Peyer's patch (tissue), 4 donors: Measurements from ENCODE around the gene HNRNPU.

Source experiments
- POLR2A ChIP-seq, 2 donors: fragments of 450-650 bp; IDR thresholded peaks; one replicate each; pipeline ENCODE4 v1.5.1; 2017; ENCODE audit warnings: antibody characterized with exemption in 2 of 2, mild to moderate bottlenecking in 2 of 2, moderate library complexity in 2 of 2
- TF ChIP-seq, protein P1 (sequence below), 6 experiments: fragments of 450-650 bp in 4 of 6; fragments of 200-600 bp in 2 of 6; sonication (generic) in 1 of 6; IDR thresholded peaks; one replicate each; pipeline ENCODE4 v1.5.1; 2017 to 2019; ENCODE audit warnings: antibody characterized with exemption in 6 of 6, mild to moderate bottlenecking in 3 of 6, moderate library complexity in 1 of 6

DNA sequence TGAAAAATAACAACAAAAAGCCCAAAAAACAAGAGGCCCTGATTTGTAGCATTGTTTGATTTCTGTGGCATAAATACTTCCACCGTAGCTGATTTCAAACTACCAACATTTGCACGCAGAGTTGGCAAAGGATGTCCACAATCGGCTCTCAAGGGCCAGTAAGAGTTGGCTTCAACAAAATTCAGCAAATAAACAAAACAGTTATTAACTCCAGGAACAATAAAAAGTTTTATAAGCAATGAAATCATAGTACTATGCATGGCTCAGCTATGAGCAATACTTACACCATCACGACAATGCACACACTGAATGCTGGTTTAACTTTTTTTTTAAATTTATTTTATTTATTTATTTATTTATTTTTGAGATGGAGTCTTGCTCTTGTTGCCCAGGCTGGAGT is 37.6 kb downstream of the HNRNPU start:
- TF ChIP-seq POLR2A (IDR thresholded peaks at IDR 0.05) = no peak
- TF ChIP-seq, protein P1, sequence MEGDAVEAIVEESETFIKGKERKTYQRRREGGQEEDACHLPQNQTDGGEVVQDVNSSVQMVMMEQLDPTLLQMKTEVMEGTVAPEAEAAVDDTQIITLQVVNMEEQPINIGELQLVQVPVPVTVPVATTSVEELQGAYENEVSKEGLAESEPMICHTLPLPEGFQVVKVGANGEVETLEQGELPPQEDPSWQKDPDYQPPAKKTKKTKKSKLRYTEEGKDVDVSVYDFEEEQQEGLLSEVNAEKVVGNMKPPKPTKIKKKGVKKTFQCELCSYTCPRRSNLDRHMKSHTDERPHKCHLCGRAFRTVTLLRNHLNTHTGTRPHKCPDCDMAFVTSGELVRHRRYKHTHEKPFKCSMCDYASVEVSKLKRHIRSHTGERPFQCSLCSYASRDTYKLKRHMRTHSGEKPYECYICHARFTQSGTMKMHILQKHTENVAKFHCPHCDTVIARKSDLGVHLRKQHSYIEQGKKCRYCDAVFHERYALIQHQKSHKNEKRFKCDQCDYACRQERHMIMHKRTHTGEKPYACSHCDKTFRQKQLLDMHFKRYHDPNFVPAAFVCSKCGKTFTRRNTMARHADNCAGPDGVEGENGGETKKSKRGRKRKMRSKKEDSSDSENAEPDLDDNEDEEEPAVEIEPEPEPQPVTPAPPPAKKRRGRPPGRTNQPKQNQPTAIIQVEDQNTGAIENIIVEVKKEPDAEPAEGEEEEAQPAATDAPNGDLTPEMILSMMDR (IDR thresholded peaks at IDR 0.05) = no peak
